ENCODE data around the gene TMEM207. TPM values are rescaled to one million over a fixed set of nuclear protein-coding genes. Genes with fewer than 3 reads are reported as not detected.
"Not testable (repeated sequence)": the region's sequence is repeated elsewhere in the genome, so short reads cannot be mapped to it uniquely, and the experiment has no call there.

TMEM207 gene
- total RNA-seq, 1 experiment from 2014 or later, result not detected

GRCh38 chr3:190481779-190482178, 32.1 kb upstream of the TMEM207 start:
- no CpG with 5 or more reads among the region's 2 CpGs for WGBS (ENCODE audit: extremely low coverage, insufficient read length, low lambda C conversion rate)
- Histone ChIP-seq H3K4me2 (ENCODE audit: insufficient read depth, insufficient read length, low read length) (no peak overlapping the region), H4K20me1 (ENCODE audit: control insufficient read depth, insufficient read depth, insufficient read length) (no peaks in the 10 kb centered on the region), H3K56ac (ENCODE audit: insufficient read length, low read depth, low read length) (no peak overlapping the region), H2AK5ac (ENCODE audit: insufficient read length, low read length) (no peak overlapping the region), H2BK120ac (ENCODE audit: low read depth, low read length, poor library complexity, severe bottlenecking) (no peak overlapping the region), H3K23ac (ENCODE audit: insufficient read length, low read depth, low read length) (no peak overlapping the region), H3K9ac (ENCODE audit: extremely low read depth, insufficient read length, low read length) (no peak overlapping the region), H3K23me2 (ENCODE audit: insufficient read length, low read depth, low read length, poor library complexity, severe bottlenecking) (no peaks in the 10 kb centered on the region), H3K14ac (ENCODE audit: insufficient read depth, low read length) (no peak overlapping the region), H3K27me3 (ENCODE audit: insufficient read depth, low read length) (no peaks in the 10 kb centered on the region), H3K4me1 (ENCODE audit: insufficient read depth, low read length) (no peaks in the 10 kb centered on the region; the same call in 1 of the 2 replicates), H3K79me1 (ENCODE audit: insufficient read depth, low read depth, low read length, poor library complexity, severe bottlenecking) (no peaks in the 10 kb centered on the region), H3K79me2 (ENCODE audit: insufficient read depth, low read length) (peaks cover under 1% of the 10 kb centered on the region; the same call in 1 of the 2 replicates), H3K4ac (ENCODE audit: low read depth, low read length) (no peak overlapping the region), H4K8ac (replicated peaks; ENCODE audit: insufficient read length, low read depth, low read length) (no peak overlapping the region), H3K27ac (ENCODE audit: insufficient read length, low read depth, low read length) (no peak overlapping the region), H4K91ac (ENCODE audit: insufficient read length, low read depth, low read length) (no peak overlapping the region), H2BK5ac (ENCODE audit: insufficient read length, low read length) (no peak overlapping the region), H2BK20ac (ENCODE audit: low read depth, low read length, poor library complexity, severe bottlenecking) (no peak overlapping the region), H3K18ac (ENCODE audit: insufficient read length, low read depth, low read length) (no peak overlapping the region), H4K5ac (ENCODE audit: insufficient read length, low read depth, low read length) (no peak overlapping the region), H3T11ph (ENCODE audit: low read length) (no peak overlapping the region), H3K9me3 (ENCODE audit: control insufficient read depth, low read depth, low read length) (no peaks in the 10 kb centered on the region), H2AFZ (ENCODE audit: low read length) (no peak overlapping the region), H2BK12ac (ENCODE audit: insufficient read length, low read depth, low read length) (no peak overlapping the region), H2BK15ac (ENCODE audit: low read depth, low read length) (no peak overlapping the region)
- no peaks in the 10 kb centered on the region for H3K36me3 Mint-ChIP-seq (ENCODE audit: insufficient read depth in 1 of 3, low read depth in 3 of 3)
- no peaks in the 10 kb centered on the region for H3K27me3 Mint-ChIP-seq (ENCODE audit: low read depth)
- H3K9me3 Mint-ChIP-seq, result no peaks in the 10 kb centered on the region
- peak overlapping the region in 1 of 3 experiments; percentile 52; a peak in 1 of 7 replicates for H3K27ac Mint-ChIP-seq
- H3K4me3 Mint-ChIP-seq, result no peak overlapping the region
- DNase-seq, result no peak
- TF ChIP-seq CTCF (conservative IDR thresholded peaks at IDR 0.05), result peak; percentile 21; the same call in 1 of the 3 replicates
- peaks cover 15 to 17% of the 10 kb centered on the region in 2 experiments for H3K4me1 Mint-ChIP-seq

GRCh38 chr3:190473261-190473660, 23.6 kb upstream of the TMEM207 start:
- not testable (repeated sequence) for H2BK5ac ChIP-seq (ENCODE audit: insufficient read length, low read length); H2BK12ac ChIP-seq (ENCODE audit: insufficient read length, low read depth, low read length); H3K27me3 ChIP-seq (ENCODE audit: insufficient read depth, low read length); H2BK15ac ChIP-seq (ENCODE audit: low read depth, low read length); H3K23me2 ChIP-seq (ENCODE audit: insufficient read length, low read depth, low read length, poor library complexity, severe bottlenecking); H3K14ac ChIP-seq (ENCODE audit: insufficient read depth, low read length); H3K27ac Mint-ChIP-seq; H4K91ac ChIP-seq (ENCODE audit: insufficient read length, low read depth, low read length); H3K18ac ChIP-seq (ENCODE audit: insufficient read length, low read depth, low read length); H3K27ac ChIP-seq (ENCODE audit: insufficient read length, low read depth, low read length); H3K4me3 Mint-ChIP-seq; H3K27me3 Mint-ChIP-seq (ENCODE audit: low read depth); H2AK5ac ChIP-seq (ENCODE audit: insufficient read length, low read length); H4K8ac ChIP-seq (replicated peaks; ENCODE audit: insufficient read length, low read depth, low read length); H3K9me3 ChIP-seq (ENCODE audit: control insufficient read depth, low read depth, low read length); H4K5ac ChIP-seq (ENCODE audit: insufficient read length, low read depth, low read length); H3K4ac ChIP-seq (ENCODE audit: low read depth, low read length); H2BK20ac ChIP-seq (ENCODE audit: low read depth, low read length, poor library complexity, severe bottlenecking); H3K4me2 ChIP-seq (ENCODE audit: insufficient read depth, insufficient read length, low read length); H3K4me1 ChIP-seq (ENCODE audit: insufficient read depth, low read length); H3K79me2 ChIP-seq (ENCODE audit: insufficient read depth, low read length); DNase-seq; H3T11ph ChIP-seq (ENCODE audit: low read length); H2AFZ ChIP-seq (ENCODE audit: low read length); H2BK120ac ChIP-seq (ENCODE audit: low read depth, low read length, poor library complexity, severe bottlenecking); H4K20me1 ChIP-seq (ENCODE audit: control insufficient read depth, insufficient read depth, insufficient read length); H3K23ac ChIP-seq (ENCODE audit: insufficient read length, low read depth, low read length); H3K4me1 Mint-ChIP-seq; H3K79me1 ChIP-seq (ENCODE audit: insufficient read depth, low read depth, low read length, poor library complexity, severe bottlenecking); H3K9ac ChIP-seq (ENCODE audit: extremely low read depth, insufficient read length, low read length); H3K56ac ChIP-seq (ENCODE audit: insufficient read length, low read depth, low read length)
- Mint-ChIP-seq H3K9me3 (peaks cover 8 to 13% of the 10 kb centered on the region in 2 experiments), H3K36me3 (ENCODE audit: insufficient read depth in 1 of 3, low read depth in 3 of 3) (peaks cover 2 to 13% (median 5%) of the 10 kb centered on the region in 3 experiments; a peak in 4 of 7 replicates)
- WGBS (ENCODE audit: extremely low coverage, insufficient read length, low lambda C conversion rate), result no CpG with 5 or more reads among the region's 25 CpGs
